ENCODE results near the gene F7.

DNA sequence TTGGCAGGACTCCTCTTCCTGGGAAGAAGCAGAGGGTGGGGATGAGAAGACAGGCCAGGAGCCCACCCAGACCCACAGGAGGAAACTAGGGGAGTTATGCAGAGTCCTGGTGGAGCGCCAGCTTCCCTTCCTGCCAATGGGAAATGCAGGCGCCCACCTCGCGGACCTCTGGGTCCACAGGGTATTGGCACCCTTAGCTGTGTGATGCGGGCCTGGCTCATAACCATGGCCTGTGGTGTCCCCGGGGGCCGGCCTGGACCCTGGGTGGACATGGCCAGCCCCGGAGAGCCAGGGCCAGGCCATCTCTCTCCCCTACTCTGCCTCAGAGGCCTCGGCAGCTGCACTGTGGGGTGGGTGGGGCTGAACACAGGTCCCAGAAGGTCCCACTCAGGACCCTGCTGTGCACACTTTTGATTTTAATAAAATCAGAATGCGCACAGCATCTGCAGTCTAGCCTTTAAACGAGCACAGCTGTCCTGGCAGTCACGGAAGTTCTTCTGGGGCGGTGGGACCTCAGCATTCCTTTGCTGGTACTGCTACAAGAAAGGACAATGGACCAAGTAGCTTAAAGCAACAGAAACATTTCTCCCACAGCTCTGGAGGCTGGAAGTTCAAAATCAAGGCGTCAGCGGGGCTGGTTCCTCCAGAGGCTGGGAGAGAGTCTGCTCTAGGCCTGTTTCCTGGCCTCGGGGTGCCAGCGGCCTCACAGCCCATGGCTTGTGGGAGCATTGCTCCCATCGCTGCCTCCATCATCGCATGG lies 18.8 kb downstream of the F7 start:
- TF ChIP-seq MEF2D (tag; conservative IDR thresholded peaks at IDR 0.05; ENCODE audit: low read depth): no peak
- TF ChIP-seq ZNF274 (IDR thresholded peaks at IDR 0.05; ENCODE audit: borderline replicate concordance, low read depth, low read length): no peak
- TF ChIP-seq ATF7 (IDR thresholded peaks at IDR 0.05): no peak
- TF ChIP-seq, protein P1, sequence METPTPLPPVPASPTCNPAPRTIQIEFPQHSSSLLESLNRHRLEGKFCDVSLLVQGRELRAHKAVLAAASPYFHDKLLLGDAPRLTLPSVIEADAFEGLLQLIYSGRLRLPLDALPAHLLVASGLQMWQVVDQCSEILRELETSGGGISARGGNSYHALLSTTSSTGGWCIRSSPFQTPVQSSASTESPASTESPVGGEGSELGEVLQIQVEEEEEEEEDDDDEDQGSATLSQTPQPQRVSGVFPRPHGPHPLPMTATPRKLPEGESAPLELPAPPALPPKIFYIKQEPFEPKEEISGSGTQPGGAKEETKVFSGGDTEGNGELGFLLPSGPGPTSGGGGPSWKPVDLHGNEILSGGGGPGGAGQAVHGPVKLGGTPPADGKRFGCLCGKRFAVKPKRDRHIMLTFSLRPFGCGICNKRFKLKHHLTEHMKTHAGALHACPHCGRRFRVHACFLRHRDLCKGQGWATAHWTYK (CRISPR knock-in tag; IDR thresholded peaks at IDR 0.05): no peak
- TF ChIP-seq CBX1 (IDR thresholded peaks at IDR 0.05; ENCODE audit: low read depth): no peak
- no peak for TF ChIP-seq NRF1 (conservative IDR thresholded peaks at IDR 0.05 in 1 of 2, IDR thresholded peaks at IDR 0.05 in 1 of 2)
- TF ChIP-seq ARNT (IDR thresholded peaks at IDR 0.05): no peak
